C4-2B (cell line): ENCODE data around the gene SIX3.

ENCODE experiments used
- H3K27ac ChIP-seq: fragments of 450-650 bp; 2 replicates; pipeline ENCODE4 v1.5.1; 2017
- ZFX ChIP-seq: fragments of 450-650 bp; IDR thresholded peaks from 2 replicates; pipeline ENCODE4 v1.6.1; 2017
- TF ChIP-seq, protein P1 (sequence below): fragments of 450-650 bp; conservative IDR thresholded peaks from 2 replicates; pipeline ENCODE4 v1.5.1; 2017; ENCODE audit warnings: mild to moderate bottlenecking

Gene SIX3

DNA sequence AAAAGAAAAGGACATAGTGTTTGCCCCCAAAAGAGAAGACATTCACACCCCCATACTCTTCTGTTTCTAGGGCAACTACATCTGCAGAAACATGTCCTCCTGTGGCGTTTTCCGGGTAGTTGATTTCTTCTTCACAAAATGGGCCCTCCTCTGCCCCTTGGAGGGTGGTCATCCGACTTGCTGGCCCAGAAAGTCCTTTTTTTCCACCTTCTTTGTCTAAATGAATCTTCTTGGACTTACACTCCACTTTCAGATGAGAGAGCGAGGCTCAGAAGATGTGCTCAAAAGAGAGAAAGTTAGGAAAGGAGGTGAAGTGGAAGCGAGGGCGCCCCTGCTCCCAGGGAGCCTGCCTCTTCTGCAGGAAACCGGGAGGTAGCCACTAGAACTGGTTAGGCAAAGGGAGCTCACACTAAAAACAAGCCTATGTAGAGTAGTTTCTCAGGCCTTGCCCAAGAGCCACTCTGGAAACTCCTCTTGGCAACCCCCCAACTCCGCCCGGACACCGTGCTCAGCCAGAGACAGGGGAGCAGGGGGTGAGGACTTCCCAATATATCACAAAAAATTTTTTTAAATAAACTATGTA, 10.2 kb upstream of the SIX3 start:
- TF ChIP-seq, protein P1, sequence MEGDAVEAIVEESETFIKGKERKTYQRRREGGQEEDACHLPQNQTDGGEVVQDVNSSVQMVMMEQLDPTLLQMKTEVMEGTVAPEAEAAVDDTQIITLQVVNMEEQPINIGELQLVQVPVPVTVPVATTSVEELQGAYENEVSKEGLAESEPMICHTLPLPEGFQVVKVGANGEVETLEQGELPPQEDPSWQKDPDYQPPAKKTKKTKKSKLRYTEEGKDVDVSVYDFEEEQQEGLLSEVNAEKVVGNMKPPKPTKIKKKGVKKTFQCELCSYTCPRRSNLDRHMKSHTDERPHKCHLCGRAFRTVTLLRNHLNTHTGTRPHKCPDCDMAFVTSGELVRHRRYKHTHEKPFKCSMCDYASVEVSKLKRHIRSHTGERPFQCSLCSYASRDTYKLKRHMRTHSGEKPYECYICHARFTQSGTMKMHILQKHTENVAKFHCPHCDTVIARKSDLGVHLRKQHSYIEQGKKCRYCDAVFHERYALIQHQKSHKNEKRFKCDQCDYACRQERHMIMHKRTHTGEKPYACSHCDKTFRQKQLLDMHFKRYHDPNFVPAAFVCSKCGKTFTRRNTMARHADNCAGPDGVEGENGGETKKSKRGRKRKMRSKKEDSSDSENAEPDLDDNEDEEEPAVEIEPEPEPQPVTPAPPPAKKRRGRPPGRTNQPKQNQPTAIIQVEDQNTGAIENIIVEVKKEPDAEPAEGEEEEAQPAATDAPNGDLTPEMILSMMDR: no peak
- TF ChIP-seq ZFX: no peak
- no peak overlapping the region for H3K27ac ChIP-seq

DNA sequence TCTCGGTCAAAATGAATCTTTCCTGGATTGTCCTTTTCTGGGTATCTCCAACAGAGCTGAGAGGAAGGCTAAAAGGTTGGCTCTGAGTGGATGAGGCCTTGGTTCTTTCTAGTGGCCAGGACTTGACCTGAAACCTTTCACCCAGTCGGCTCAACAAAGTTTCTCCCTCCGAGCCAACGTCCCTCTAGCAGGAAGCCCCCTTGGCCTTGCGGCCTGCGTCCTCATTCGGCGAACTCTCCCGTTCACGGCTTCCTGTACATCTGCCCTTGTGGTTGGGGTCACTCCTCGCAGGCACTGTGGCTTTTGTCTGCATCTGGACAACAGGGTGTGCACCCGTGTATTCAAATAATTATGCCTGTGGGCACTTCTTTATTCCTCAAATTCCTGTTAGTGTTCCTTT, 9.4 kb upstream of the SIX3 start:
- TF ChIP-seq, protein P1: no peak
- TF ChIP-seq ZFX: no peak
- no peak overlapping the region for H3K27ac ChIP-seq

DNA sequence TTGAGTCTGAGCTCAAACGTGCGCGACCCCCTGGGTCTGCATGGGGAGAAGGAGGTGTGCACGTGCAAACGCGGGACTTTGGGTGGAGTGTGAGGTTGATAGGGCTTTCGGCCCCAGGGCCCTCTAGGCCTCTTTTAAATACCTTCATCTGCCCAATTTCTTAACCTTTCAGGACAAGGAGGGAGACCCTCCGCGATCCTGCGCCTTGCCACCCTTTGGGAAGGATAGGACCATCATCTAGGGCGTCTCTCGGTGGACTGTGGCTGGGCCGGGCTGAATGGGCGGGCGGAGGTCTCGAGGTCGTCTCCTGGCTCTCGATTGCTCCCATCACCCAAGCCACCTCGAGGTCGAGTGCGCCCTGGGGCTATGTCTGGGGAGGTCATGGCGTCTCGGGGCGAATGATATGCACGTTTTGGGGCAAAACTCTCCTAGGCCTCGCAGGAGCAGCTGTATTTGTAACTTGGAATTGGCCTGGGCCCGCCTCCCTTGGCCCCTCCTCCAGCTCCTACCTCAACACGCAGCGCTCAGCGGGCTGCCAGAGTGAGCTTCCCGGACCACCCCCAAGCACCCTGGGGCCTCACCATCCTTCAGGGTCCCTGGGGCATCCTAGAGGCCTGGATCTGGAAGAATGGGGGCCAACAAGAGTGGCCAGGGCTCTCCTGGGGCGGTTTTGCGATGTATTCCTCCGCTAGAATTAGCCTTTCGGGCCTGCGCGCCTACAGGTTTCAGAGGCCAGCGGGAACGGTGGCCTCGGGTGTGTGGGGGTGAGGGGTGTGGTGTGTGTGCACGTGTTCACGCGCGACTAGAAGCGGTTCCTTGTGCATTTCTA, 8.7 kb upstream of the SIX3 start:
- TF ChIP-seq, protein P1: no peak
- no peak for TF ChIP-seq ZFX
- H3K27ac ChIP-seq: no peak overlapping the region

DNA sequence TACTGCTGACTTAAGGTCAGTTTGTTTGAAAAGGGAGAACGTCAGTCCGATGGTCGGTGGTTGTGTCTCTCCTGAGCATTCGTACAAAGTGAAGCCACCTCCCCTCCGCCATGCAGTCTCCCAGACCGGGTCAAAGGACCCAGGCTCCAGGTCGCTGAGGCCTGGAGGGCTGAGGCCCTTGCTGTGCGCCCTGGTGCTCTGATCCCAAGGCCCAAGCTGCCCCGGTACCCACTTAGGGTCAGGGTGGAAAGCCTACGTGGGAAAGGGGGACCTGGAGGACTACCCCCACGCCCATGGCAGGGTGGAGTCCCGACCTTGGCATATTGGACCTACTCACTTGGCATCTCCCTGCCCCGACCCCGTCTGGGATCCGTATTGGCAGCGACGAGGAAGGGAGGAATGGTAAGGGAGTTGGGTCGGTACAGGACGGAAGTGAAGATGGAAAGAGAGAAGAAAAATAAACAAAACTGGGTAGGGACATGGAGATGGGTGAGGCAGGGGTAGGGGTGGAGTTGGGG, 8.0 kb upstream of the SIX3 start:
- H3K27ac ChIP-seq: no peak overlapping the region
- TF ChIP-seq, protein P1: no peak
- TF ChIP-seq ZFX: no peak

DNA sequence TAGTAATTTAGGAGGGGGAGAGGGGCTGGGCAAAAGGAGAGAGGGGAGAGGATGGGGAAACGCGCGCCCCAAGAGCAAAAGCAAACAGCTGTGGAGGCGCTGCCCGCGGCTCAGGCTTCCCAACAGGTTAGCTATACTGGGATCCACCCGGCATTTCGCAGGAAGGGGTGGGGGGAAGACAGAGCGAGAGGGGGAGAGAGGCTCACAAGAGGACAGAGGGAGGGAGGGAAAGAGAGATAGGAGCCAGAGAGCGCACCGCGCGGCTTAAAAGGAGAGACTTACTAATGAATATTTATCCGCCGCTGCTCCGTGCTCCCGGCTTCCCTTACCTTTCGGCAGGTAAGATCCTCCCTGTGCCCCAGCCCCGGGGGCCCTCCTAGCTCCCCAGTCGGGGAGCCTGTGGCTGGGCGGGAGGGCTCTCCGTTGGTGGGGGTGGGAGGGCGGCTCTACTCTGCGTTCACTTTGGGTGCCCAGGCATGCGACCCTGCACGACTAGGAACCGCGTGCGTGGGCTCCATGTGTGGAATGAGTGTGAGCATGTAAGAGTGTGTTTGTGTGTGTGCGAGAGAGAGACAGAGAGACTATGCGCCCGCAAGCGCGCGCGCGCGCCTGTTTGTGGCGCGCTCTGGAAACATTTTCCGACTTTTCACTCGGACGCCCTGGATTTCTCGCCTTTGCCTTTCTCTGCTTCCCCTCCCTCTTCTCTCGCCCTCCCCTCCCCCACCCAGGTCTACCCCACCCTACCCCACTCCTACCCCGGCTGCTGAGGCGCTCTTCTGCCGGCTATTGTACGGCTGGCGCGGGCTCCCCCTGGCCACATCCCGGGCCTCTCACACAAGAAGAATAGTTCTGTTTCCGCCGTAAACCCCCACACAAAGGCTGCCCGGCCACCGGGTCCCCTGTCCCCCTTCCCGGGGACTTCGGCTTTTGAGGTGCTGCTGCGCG, 7.2 kb upstream of the SIX3 start:
- H3K27ac ChIP-seq: no peak overlapping the region
- TF ChIP-seq, protein P1: no peak
- no peak for TF ChIP-seq ZFX

DNA sequence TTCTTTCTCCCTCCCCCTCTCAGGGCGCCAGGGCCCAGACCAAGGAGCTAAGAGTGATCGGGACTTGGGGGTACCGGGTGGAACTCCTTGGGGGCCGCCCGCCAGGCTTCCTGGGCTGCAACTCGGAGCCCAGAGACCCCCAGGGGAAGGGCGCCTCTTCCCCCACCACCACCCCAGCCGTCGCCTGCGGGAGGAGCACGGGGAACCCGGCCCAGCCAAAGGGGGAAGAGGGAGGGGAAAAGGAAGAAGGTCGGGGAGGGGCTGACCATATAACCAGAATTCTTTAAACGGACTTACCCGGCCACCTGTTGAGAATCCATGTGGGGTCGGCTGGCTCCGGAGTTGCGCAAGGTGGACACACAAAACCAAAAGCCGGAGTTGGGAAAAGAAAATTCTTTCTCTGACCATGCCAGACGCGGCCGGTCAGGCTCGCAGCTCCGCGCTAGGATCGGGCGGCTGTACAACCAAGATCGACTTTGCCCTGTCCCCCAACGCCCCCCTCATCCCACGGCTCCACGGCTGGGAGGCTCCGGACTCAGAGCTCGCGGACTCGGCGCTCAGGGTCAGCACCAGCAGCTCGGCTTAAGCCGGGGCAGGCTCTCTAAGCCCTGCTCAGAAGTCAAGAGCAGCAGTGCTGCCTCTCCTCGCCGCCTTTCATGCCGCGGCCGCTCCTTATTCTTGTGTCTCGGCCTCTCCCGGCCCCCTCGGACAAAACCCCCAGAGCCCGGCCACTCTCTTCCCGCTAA, 6.3 kb upstream of the SIX3 start:
- no peak overlapping the region for H3K27ac ChIP-seq
- TF ChIP-seq, protein P1: no peak
- no peak for TF ChIP-seq ZFX
